HEK293 (cell line): ENCODE data around the gene BCL2L11.
A peak's percentile ranks its signal among the peaks of the same experiment; 100 is the strongest.

Experiments used
- BCL11A ChIP-seq: fragments of 450-650 bp; formaldehyde crosslinking; IDR thresholded peaks from 2 replicates; pipeline ENCODE4 v1.5.1; 2016; ENCODE audit warnings: low read depth, missing biosample characterization, missing genetic modification characterization
- CTCF ChIP-seq: fragments of 450-650 bp; formaldehyde crosslinking; IDR thresholded peaks from 2 replicates; pipeline ENCODE4 v1.5.1; 2016; ENCODE audit warnings: missing biosample characterization, missing genetic modification characterization
- GLI4 ChIP-seq: fragments of 450-650 bp; formaldehyde crosslinking; IDR thresholded peaks from 2 replicates; pipeline ENCODE4 v1.5.1; 2016; ENCODE audit warnings: missing biosample characterization, missing genetic modification characterization
- HOXA7 ChIP-seq: sonication (generic); formaldehyde crosslinking; IDR thresholded peaks from 2 replicates; pipeline ENCODE4 v1.8.1; 2022; ENCODE audit warnings: missing genetic modification reagents, borderline replicate concordance
- INSM2 ChIP-seq: fragments of 450-650 bp; formaldehyde crosslinking; IDR thresholded peaks from 2 replicates; pipeline ENCODE4 v1.5.1; 2016; ENCODE audit warnings: missing biosample characterization, missing genetic modification characterization
- KLF7 ChIP-seq: fragments of 450-650 bp; formaldehyde crosslinking; IDR thresholded peaks from 2 replicates; pipeline ENCODE4 v1.5.1; 2016; ENCODE audit warnings: missing biosample characterization, missing genetic modification characterization, borderline replicate concordance
- KLF8 ChIP-seq: fragments of 450-650 bp; formaldehyde crosslinking; IDR thresholded peaks from 2 replicates; pipeline ENCODE4 v1.5.1; 2016; ENCODE audit warnings: missing biosample characterization, missing genetic modification characterization
- MYNN ChIP-seq: fragments of 450-650 bp; formaldehyde crosslinking; IDR thresholded peaks from 2 replicates; pipeline ENCODE4 v1.5.1; 2016; ENCODE audit warnings: missing biosample characterization, missing genetic modification characterization, borderline replicate concordance
- PBX3 ChIP-seq: sonication (generic); formaldehyde crosslinking; IDR thresholded peaks from 2 replicates; pipeline ENCODE4 v1.8.1; 2022; ENCODE audit warnings: mild to moderate bottlenecking, moderate library complexity, missing genetic modification reagents
- SALL2 ChIP-seq: fragments of 450-650 bp; formaldehyde crosslinking; IDR thresholded peaks from 2 replicates; pipeline ENCODE4 v1.5.0; 2017; ENCODE audit warnings: missing biosample characterization, mild to moderate bottlenecking, missing genetic modification characterization, borderline replicate concordance
- SETDB1 ChIP-seq: IDR thresholded peaks from one replicate; pipeline ENCODE4 v1.6.1; 2017; ENCODE audit warnings: mild to moderate bottlenecking, low read length, moderate library complexity, mixed read lengths; ENCODE audit not compliant: insufficient read length
- SP7 ChIP-seq: fragments of 450-650 bp; formaldehyde crosslinking; IDR thresholded peaks from 2 replicates; pipeline ENCODE4 v1.5.1; 2016; ENCODE audit warnings: missing biosample characterization, missing genetic modification characterization
- TRIM28 ChIP-seq: IDR thresholded peaks from 2 replicates; pipeline ENCODE4 v1.6.1; 2011; ENCODE audit warnings: low read length, control low read depth, borderline replicate concordance
- YY2 ChIP-seq: fragments of 450-650 bp; formaldehyde crosslinking; IDR thresholded peaks from 2 replicates; pipeline ENCODE4 v1.5.1; 2016; ENCODE audit warnings: missing biosample characterization, missing genetic modification characterization
- ZBTB26 ChIP-seq: fragments of 450-650 bp; formaldehyde crosslinking; optimal IDR thresholded peaks from 2 replicates; pipeline ENCODE3; 2016; ENCODE audit warnings: missing biosample characterization, mild to moderate bottlenecking, missing genetic modification characterization
- ZBTB7A ChIP-seq: fragments of 450-650 bp; formaldehyde crosslinking; IDR thresholded peaks from 2 replicates; pipeline ENCODE4 v1.5.1; 2016; ENCODE audit warnings: low read depth, missing biosample characterization, missing genetic modification characterization
- ZFP37 ChIP-seq: fragments of 450-650 bp; formaldehyde crosslinking; IDR thresholded peaks from 2 replicates; pipeline ENCODE4 v1.5.1; 2016; ENCODE audit warnings: missing biosample characterization, missing genetic modification characterization
- ZFP69B ChIP-seq: fragments of 450-650 bp; formaldehyde crosslinking; IDR thresholded peaks from 2 replicates; pipeline ENCODE4 v1.5.1; 2016; ENCODE audit warnings: missing biosample characterization, missing genetic modification characterization
- ZNF133 ChIP-seq: fragments of 450-650 bp; formaldehyde crosslinking; IDR thresholded peaks from 2 replicates; pipeline ENCODE4 v1.5.1; 2016; ENCODE audit warnings: missing biosample characterization, missing genetic modification characterization
- ZNF146 ChIP-seq: fragments of 450-650 bp; formaldehyde crosslinking; IDR thresholded peaks from 2 replicates; pipeline ENCODE4 v1.5.1; 2016; ENCODE audit warnings: missing biosample characterization, missing genetic modification characterization
- ZNF174 ChIP-seq: fragments of 450-650 bp; formaldehyde crosslinking; IDR thresholded peaks from 2 replicates; pipeline ENCODE4 v1.5.0; 2017; ENCODE audit warnings: missing biosample characterization, mild to moderate bottlenecking, missing genetic modification characterization
- ZNF221 ChIP-seq: fragments of 450-650 bp; formaldehyde crosslinking; IDR thresholded peaks from 2 replicates; pipeline ENCODE4 v1.5.1; 2017; ENCODE audit warnings: missing biosample characterization, missing genetic modification characterization, borderline replicate concordance
- ZNF341 ChIP-seq: fragments of 450-650 bp; formaldehyde crosslinking; IDR thresholded peaks from 2 replicates; pipeline ENCODE4; 2016; ENCODE audit warnings: low read depth, missing biosample characterization, missing genetic modification characterization
- ZNF350 ChIP-seq: fragments of 450-650 bp; formaldehyde crosslinking; IDR thresholded peaks from 2 replicates; pipeline ENCODE4 v1.5.0; 2017; ENCODE audit warnings: missing biosample characterization, mild to moderate bottlenecking, missing genetic modification characterization
- ZNF394 ChIP-seq: fragments of 450-650 bp; formaldehyde crosslinking; IDR thresholded peaks from 2 replicates; pipeline ENCODE4 v1.5.1; 2016; ENCODE audit warnings: missing biosample characterization, missing genetic modification characterization, mild to moderate bottlenecking, moderate library complexity, borderline replicate concordance
- ZNF501 ChIP-seq: fragments of 450-650 bp; formaldehyde crosslinking; IDR thresholded peaks from 2 replicates; pipeline ENCODE4 v1.5.1; 2016; ENCODE audit warnings: missing biosample characterization, missing genetic modification characterization
- ZNF560 ChIP-seq: fragments of 450-650 bp; formaldehyde crosslinking; IDR thresholded peaks from 2 replicates; pipeline ENCODE4 v1.5.1; 2017; ENCODE audit warnings: missing biosample characterization, missing genetic modification characterization, borderline replicate concordance
- ZNF639 ChIP-seq: fragments of 450-650 bp; formaldehyde crosslinking; IDR thresholded peaks from 2 replicates; pipeline ENCODE4 v1.5.1; 2016; ENCODE audit warnings: missing biosample characterization, missing genetic modification characterization
- ZNF660 ChIP-seq: fragments of 450-650 bp; IDR thresholded peaks from 2 replicates; pipeline ENCODE4 v1.5.1; 2018; ENCODE audit warnings: missing biosample characterization, mild to moderate bottlenecking, missing genetic modification characterization
- ZNF677 ChIP-seq: fragments of 450-650 bp; IDR thresholded peaks from 2 replicates; pipeline ENCODE4 v1.5.0; 2018; ENCODE audit warnings: missing biosample characterization, mild to moderate bottlenecking, missing genetic modification characterization, moderate library complexity
- ZNF692 ChIP-seq: fragments of 450-650 bp; formaldehyde crosslinking; IDR thresholded peaks from 2 replicates; pipeline ENCODE4 v1.5.1; 2016; ENCODE audit warnings: missing biosample characterization, missing genetic modification characterization
- ZNF830 ChIP-seq: fragments of 450-650 bp; IDR thresholded peaks from 2 replicates; pipeline ENCODE4 v1.5.0; 2018; ENCODE audit warnings: missing biosample characterization, missing genetic modification characterization, low read depth, mild to moderate bottlenecking, moderate library complexity

Gene BCL2L11

GRCh38 chr2:111122631-111123421 is 2.1 kb downstream of the BCL2L11 start (continued):
- no peak for TF ChIP-seq ZNF146 (tag by site-specific recombination)
- TF ChIP-seq BCL11A (tag by site-specific recombination), result no peak
- TF ChIP-seq INSM2, result no peak
- no peak for TF ChIP-seq ZNF394 (tag by site-specific recombination)
- peak; percentile 28; the same call in 1 of the 2 replicates for TF ChIP-seq CTCF (tag by site-specific recombination)
- TF ChIP-seq ZNF133 (tag by site-specific recombination), result no peak
- no peak for TF ChIP-seq HOXA7 (CRISPR knock-in tag)
- no peak for TF ChIP-seq TRIM28
- peak; percentile 46; the same call in 1 of the 2 replicates for TF ChIP-seq ZNF501 (tag by site-specific recombination)
- TF ChIP-seq ZNF677, result no peak
- TF ChIP-seq ZNF174, result no peak
- no peak for TF ChIP-seq KLF7
- no peak for TF ChIP-seq ZBTB7A (tag by site-specific recombination)
- TF ChIP-seq ZNF639, result no peak
- TF ChIP-seq GLI4 (tag by site-specific recombination), result no peak
- TF ChIP-seq SALL2 (tag by site-specific recombination), result no peak
- no peak for TF ChIP-seq ZNF830
- TF ChIP-seq ZNF341, result no peak; the same call in 1 of the 2 replicates
- TF ChIP-seq YY2 (tag by site-specific recombination), result no peak
- peak; percentile 50 for TF ChIP-seq SP7 (tag by site-specific recombination)
- no peak for TF ChIP-seq ZNF221
- TF ChIP-seq ZBTB26 (tag by site-specific recombination), result peak; percentile 74
- TF ChIP-seq ZFP37 (tag by site-specific recombination), result no peak
- peak; percentile 29; the same call in 1 of the 2 replicates for TF ChIP-seq KLF8
- 0 out of 2 replicates have a peak, but pooled peaks have one; percentile 32 for TF ChIP-seq ZNF692 (tag by site-specific recombination)
- TF ChIP-seq ZFP69B (tag by site-specific recombination), result no peak
- TF ChIP-seq ZNF560 (tag by site-specific recombination), result no peak
- TF ChIP-seq ZNF350 (tag by site-specific recombination), result no peak
- 0 out of 2 replicates have a peak, but pooled peaks have one; percentile 11 for TF ChIP-seq ZNF660 (tag by site-specific recombination)
- TF ChIP-seq PBX3 (CRISPR knock-in tag), result no peak
- TF ChIP-seq SETDB1, result no peak
- TF ChIP-seq MYNN (tag by site-specific recombination), result no peak
